Measurements from ENCODE around the gene ALDH1A3.

Gene ALDH1A3

GRCh38 chr15:100859970-100860828 lies 19.4 kb upstream of the ALDH1A3 start:
- H3K4me3 ChIP-seq (ENCODE audit: low read depth, low read length): no peak overlapping the region
- no peak for DNase-seq (ENCODE audit: low read depth)
- TF ChIP-seq, protein P1, sequence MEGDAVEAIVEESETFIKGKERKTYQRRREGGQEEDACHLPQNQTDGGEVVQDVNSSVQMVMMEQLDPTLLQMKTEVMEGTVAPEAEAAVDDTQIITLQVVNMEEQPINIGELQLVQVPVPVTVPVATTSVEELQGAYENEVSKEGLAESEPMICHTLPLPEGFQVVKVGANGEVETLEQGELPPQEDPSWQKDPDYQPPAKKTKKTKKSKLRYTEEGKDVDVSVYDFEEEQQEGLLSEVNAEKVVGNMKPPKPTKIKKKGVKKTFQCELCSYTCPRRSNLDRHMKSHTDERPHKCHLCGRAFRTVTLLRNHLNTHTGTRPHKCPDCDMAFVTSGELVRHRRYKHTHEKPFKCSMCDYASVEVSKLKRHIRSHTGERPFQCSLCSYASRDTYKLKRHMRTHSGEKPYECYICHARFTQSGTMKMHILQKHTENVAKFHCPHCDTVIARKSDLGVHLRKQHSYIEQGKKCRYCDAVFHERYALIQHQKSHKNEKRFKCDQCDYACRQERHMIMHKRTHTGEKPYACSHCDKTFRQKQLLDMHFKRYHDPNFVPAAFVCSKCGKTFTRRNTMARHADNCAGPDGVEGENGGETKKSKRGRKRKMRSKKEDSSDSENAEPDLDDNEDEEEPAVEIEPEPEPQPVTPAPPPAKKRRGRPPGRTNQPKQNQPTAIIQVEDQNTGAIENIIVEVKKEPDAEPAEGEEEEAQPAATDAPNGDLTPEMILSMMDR (IDR thresholded peaks at IDR 0.05; ENCODE audit: low read depth, low read length, missing control alignments): no peak

DNA sequence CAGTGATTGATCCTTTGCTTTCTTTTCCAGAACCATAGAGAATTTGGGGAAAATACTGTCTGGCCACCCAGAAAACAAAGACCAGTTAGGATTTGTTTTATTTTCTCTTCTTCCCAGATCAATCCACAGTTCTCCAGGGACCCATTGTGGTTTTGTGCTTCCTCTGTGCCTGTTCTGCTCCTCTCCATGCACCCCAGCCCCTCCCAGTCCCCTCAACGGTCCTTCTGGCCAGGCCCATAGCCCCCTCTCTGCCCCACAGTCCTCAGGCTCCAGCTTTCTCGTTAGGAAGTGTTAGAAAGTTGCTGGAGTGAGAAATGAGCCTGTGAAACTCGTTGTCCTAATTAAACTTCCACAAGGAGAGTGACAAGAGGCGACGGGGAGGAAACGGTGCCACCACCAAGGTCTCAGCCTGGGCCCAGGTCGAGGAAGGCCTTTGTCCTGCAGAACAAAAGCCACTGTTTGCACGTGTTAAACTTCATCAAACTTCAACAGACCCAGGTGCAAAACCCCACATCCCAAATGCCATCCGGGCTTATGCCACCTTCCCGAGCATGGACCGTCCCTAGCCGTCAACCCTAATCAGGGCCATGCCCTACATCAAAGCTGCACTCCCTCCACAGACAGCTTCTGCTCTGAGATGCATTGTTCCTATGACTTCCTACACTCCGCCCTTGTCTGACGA lies 18.7 kb upstream of the ALDH1A3 start:
- TF ChIP-seq, protein P1 (IDR thresholded peaks at IDR 0.05; ENCODE audit: low read depth, low read length, missing control alignments): no peak
- H3K4me3 ChIP-seq (ENCODE audit: low read depth, low read length): no peak overlapping the region
- DNase-seq (ENCODE audit: low read depth): no peak

- no peak overlapping the region for H3K4me3 ChIP-seq (ENCODE audit: low read depth, low read length)
These were observed 18.1 kb upstream of the ALDH1A3 start for GRCh38 chr15:100861511-100861991.

DNA sequence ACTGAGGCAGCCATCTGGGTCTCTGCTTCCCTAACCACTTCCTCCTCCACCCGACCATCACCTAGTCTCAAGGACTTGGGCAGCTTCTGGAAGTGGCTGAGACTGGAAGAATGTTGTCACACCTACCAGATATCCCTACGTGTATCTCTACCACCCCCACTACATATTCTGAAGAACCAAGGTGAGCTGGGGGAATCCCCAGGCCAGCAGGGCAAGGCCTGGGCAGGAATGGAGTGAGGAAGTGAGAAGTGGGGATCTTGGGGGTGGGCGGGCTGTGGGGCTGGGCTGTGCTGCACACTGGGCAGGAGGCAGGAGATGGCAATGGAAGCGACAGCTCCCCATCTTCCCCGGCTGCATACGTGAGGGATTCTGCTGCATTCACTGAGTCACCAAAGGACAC lies 17.5 kb upstream of the ALDH1A3 start:
- H3K4me3 ChIP-seq (ENCODE audit: low read depth, low read length): no peak overlapping the region
- TF ChIP-seq, protein P1 (IDR thresholded peaks at IDR 0.05; ENCODE audit: low read depth, low read length, missing control alignments): no peak
- DNase-seq (ENCODE audit: low read depth): no peak

More at GRCh38 chr15:100861511-100861991, 18.1 kb upstream of the ALDH1A3 start:
- TF ChIP-seq, protein P1 (IDR thresholded peaks at IDR 0.05; ENCODE audit: low read depth, low read length, missing control alignments): no peak
- DNase-seq (ENCODE audit: low read depth): no peak

GRCh38 chr15:100863075-100863795 lies 16.4 kb upstream of the ALDH1A3 start:
- no peak overlapping the region for H3K4me3 ChIP-seq (ENCODE audit: low read depth, low read length)
- DNase-seq (ENCODE audit: low read depth): no peak
- TF ChIP-seq, protein P1 (IDR thresholded peaks at IDR 0.05; ENCODE audit: low read depth, low read length, missing control alignments): no peak

GRCh38 chr15:100863796-100864267 lies 15.8 kb upstream of the ALDH1A3 start:
- TF ChIP-seq, protein P1 (IDR thresholded peaks at IDR 0.05; ENCODE audit: low read depth, low read length, missing control alignments): no peak
- no peak overlapping the region for H3K4me3 ChIP-seq (ENCODE audit: low read depth, low read length)
- no peak for DNase-seq (ENCODE audit: low read depth)
